SK-N-SH (cell line): ENCODE data around the gene FMN1. TPM values are rescaled to one million over a fixed set of nuclear protein-coding genes. Genes with fewer than 3 reads are reported as not detected.

Experiments used
- CTCF ChIA-PET: fragments of 300-600, 350-600 bp; formaldehyde crosslinking; extraction: SDS; loops from one replicate; lab custom pipeline; 2021; lab: Yijun Ruan, JAX
- POLR2A ChIA-PET: fragments of 350-600 bp; sonication (Branson Sonifier 250); formaldehyde crosslinking; extraction: SDS; loops from one replicate; lab custom pipeline; 2020; ENCODE audit warnings: antibody characterized with exemption, inconsistent platforms; lab: Yijun Ruan, JAX
- DNase-seq: peaks from one replicate; pipeline ENCODE4 v3.0.0; 2012
- H2AFZ ChIP-seq: fragments of 200-600 bp; sonication (generic); 2 replicates; pipeline ENCODE4 v1.8.1; 2016; ENCODE audit warnings: antibody characterized with exemption, mild to moderate bottlenecking, low read depth
- H3F3A ChIP-seq: fragments of 200-600 bp; sonication (generic); replicated peaks from 2 replicates; pipeline ENCODE3; 2016; ENCODE audit warnings: antibody characterized with exemption, mild to moderate bottlenecking; ENCODE audit not compliant: insufficient read depth
- H3K27ac ChIP-seq, 2 experiments: fragments of 200-500 bp in 1 of 2; fragments of 200-600 bp in 1 of 2; sonication (Bioruptor generic) in 1 of 2; sonication (generic), shearing (Covaris generic) in 1 of 2; 2 replicates each; pipeline versions ENCODE4 v1.5.1 to v1.6.1; 2014 to 2016; ENCODE audit warnings: low read depth in 2 of 2, inconsistent platforms in 1 of 2, low read length in 1 of 2, mild to moderate bottlenecking in 1 of 2, mixed read lengths in 1 of 2
- H3K27me3 ChIP-seq: fragments of 200-600 bp; sonication (generic), shearing (Covaris generic); 2 replicates; pipeline ENCODE4 v1.6.1; 2016; ENCODE audit warnings: mixed run types; ENCODE audit not compliant: insufficient read depth
- H3K36me3 ChIP-seq, 2 experiments: fragments of 200-500 bp in 1 of 2; fragments of 200-600 bp in 1 of 2; sonication (Bioruptor generic) in 1 of 2; sonication (generic) in 1 of 2; replicated peaks in 1 of 2; 2 replicates each; pipeline versions ENCODE3 to v1.5.1; 2014 to 2016; ENCODE audit warnings: low read length in 1 of 2, mild to moderate bottlenecking in 1 of 2; ENCODE audit not compliant: insufficient read depth in 2 of 2, control insufficient read depth in 1 of 2
- H3K4me1 ChIP-seq, 2 experiments: fragments of 200-500 bp in 1 of 2; fragments of 200-600 bp in 1 of 2; sonication (Bioruptor generic) in 1 of 2; sonication (generic), shearing (Covaris generic) in 1 of 2; 2 replicates each; pipeline versions ENCODE4 v1.5.1 to v1.6.1; 2014 to 2016; ENCODE audit warnings: low read depth in 1 of 2, low read length in 1 of 2, mixed run types in 1 of 2; ENCODE audit not compliant: insufficient read depth in 2 of 2, control insufficient read depth in 1 of 2
- H3K4me2 ChIP-seq: fragments of 200-600 bp; sonication (generic), shearing (Covaris generic); 2 replicates; pipeline ENCODE4 v1.6.1; 2017; ENCODE audit warnings: mixed run types
- H3K4me3 ChIP-seq, 2 experiments: fragments of 200-500 bp in 1 of 2; fragments of 200-600 bp in 1 of 2; sonication (Bioruptor generic) in 1 of 2; sonication (generic), shearing (Covaris generic) in 1 of 2; 2 replicates each; pipeline versions ENCODE4 v1.5.1 to v1.8.1; 2014 to 2016; ENCODE audit warnings: low read depth in 2 of 2, inconsistent platforms in 1 of 2, low read length in 1 of 2, mild to moderate bottlenecking in 1 of 2, mixed read lengths in 1 of 2, moderate library complexity in 1 of 2
- H3K79me2 ChIP-seq: fragments of 200-600 bp; sonication (generic); 2 replicates; pipeline ENCODE4 v1.8.1; 2017; ENCODE audit warnings: mild to moderate bottlenecking; ENCODE audit not compliant: insufficient read depth
- H3K9ac ChIP-seq: fragments of 200-600 bp; sonication (generic); 2 replicates; pipeline ENCODE4 v1.6.1; 2017; ENCODE audit warnings: mixed run types
- H3K9me2 ChIP-seq: fragments of 200-600 bp; sonication (generic); 2 replicates; pipeline ENCODE4 v1.6.1; 2017; ENCODE audit warnings: mixed run types
- H3K9me3 ChIP-seq: fragments of 200-600 bp; sonication (generic); 2 replicates; pipeline ENCODE4 v1.6.1; 2017; ENCODE audit warnings: mixed run types, mild to moderate bottlenecking, moderate library complexity
- H4K20me1 ChIP-seq: fragments of 200-600 bp; sonication (generic); 2 replicates; pipeline ENCODE4 v1.6.1; 2017; ENCODE audit warnings: mild to moderate bottlenecking, mixed run types; ENCODE audit not compliant: insufficient read depth
- CHD2 ChIP-seq: fragments of 150-350 bp; IDR thresholded peaks from 2 replicates; pipeline ENCODE4 v1.6.1; 2018; ENCODE audit warnings: low read length; ENCODE audit not compliant: partially characterized antibody
- CTCF ChIP-seq: fragments of 200-600 bp; sonication (generic); IDR thresholded peaks from 2 replicates; pipeline ENCODE4 v1.6.1; 2017; ENCODE audit warnings: antibody characterized with exemption, mild to moderate bottlenecking, moderate library complexity
- EZH2phosphoT487 ChIP-seq: fragments of 200-600 bp; sonication (generic); IDR thresholded peaks from 2 replicates; pipeline ENCODE4 v1.6.1; 2017; ENCODE audit warnings: low read depth, mixed run types, mild to moderate bottlenecking, antibody characterized with exemption, moderate library complexity, borderline replicate concordance
- FOSL2 ChIP-seq: IDR thresholded peaks from 2 replicates; pipeline ENCODE4 v1.4.0; 2012; ENCODE audit warnings: low read depth, mild to moderate bottlenecking, moderate library complexity, borderline replicate concordance
- FOXJ3 ChIP-seq: sonication (generic); formaldehyde crosslinking; IDR thresholded peaks from 2 replicates; pipeline ENCODE4 v1.5.1; 2020; ENCODE audit warnings: mild to moderate bottlenecking, missing genetic modification reagents
- GABPA ChIP-seq: IDR thresholded peaks from 2 replicates; pipeline ENCODE4 v1.4.0; 2012; ENCODE audit warnings: low read depth, mild to moderate bottlenecking
- GATA2 ChIP-seq: sonication (generic); formaldehyde crosslinking; IDR thresholded peaks from 2 replicates; pipeline ENCODE4 v1.5.0; 2020; ENCODE audit warnings: mild to moderate bottlenecking, missing genetic modification reagents
- IRF3 ChIP-seq: fragments of 150-350 bp; IDR thresholded peaks from 2 replicates; pipeline ENCODE4 v1.6.1; 2016; ENCODE audit warnings: mild to moderate bottlenecking, low read depth, low read length
- JUND ChIP-seq: IDR thresholded peaks from 2 replicates; pipeline ENCODE4 v1.4.0; 2012
- MAX ChIP-seq: IDR thresholded peaks from 2 replicates; pipeline ENCODE4 v1.4.0; 2012; ENCODE audit warnings: low read depth
- MXI1 ChIP-seq: IDR thresholded peaks from 2 replicates; pipeline ENCODE4 v1.6.1; 2012; ENCODE audit warnings: mild to moderate bottlenecking, low read depth, low read length, improper control_type of control experiment
- NFIC ChIP-seq: IDR thresholded peaks from 2 replicates; pipeline ENCODE4 v1.4.0; 2012; ENCODE audit warnings: borderline replicate concordance
- NRF1 ChIP-seq: IDR thresholded peaks from 2 replicates; pipeline ENCODE4 v1.6.1; 2012; ENCODE audit warnings: low read depth, mild to moderate bottlenecking, low read length
- RCOR1 ChIP-seq: fragments of 150-350 bp; IDR thresholded peaks from 2 replicates; pipeline ENCODE4 v1.6.1; 2017; ENCODE audit warnings: antibody characterized with exemption, low read length
- REST ChIP-seq: IDR thresholded peaks from 2 replicates; pipeline ENCODE4 v1.6.1; 2012; ENCODE audit warnings: mild to moderate bottlenecking, low read depth, low read length, moderate library complexity
- USF2 ChIP-seq: fragments of 150-350 bp; IDR thresholded peaks from 2 replicates; pipeline ENCODE4 v1.6.1; 2017; ENCODE audit warnings: antibody characterized with exemption, low read length, low read depth, borderline replicate concordance
- YY1 ChIP-seq: IDR thresholded peaks from 2 replicates; pipeline ENCODE4 v1.4.0; 2012; ENCODE audit warnings: low read depth, mild to moderate bottlenecking
- ZBTB33 ChIP-seq: IDR thresholded peaks from 2 replicates; pipeline ENCODE4 v1.4.0; 2012; ENCODE audit warnings: low read depth, borderline replicate concordance
- WGBS: methylation state at CpG from one replicate; pipeline ENCODE4 v1.1.6; 2017; ENCODE audit warnings: low lambda C conversion rate; 5-methylcytosine and 5-hydroxymethylcytosine counted together
- polyA plus RNA-seq, 3 experiments: library from polyadenylated mRNA; depleted of rRNA; stranded (reverse); fragments of >200 nt; gene quantifications; 2 replicates each; pipeline ENCODE4 v1.2.3, GENCODE V29; 2012

FMN1 gene
- polyA plus RNA-seq, 1 of the 3 experiments (the other 2 are of a cell fraction) = 9.1 TPM

GRCh38 chr15:33059184-33059583 is 135.3 kb downstream of the FMN1 start (continued):
- TF ChIP-seq MAX (no peak), FOXJ3 (CRISPR knock-in tag) (no peak), MXI1 (no peak), CHD2 (no peak), GABPA (no peak), NRF1 (no peak), EZH2phosphoT487 (no peak), YY1 (no peak), GATA2 (CRISPR knock-in tag) (no peak), IRF3 (no peak), REST (no peak), RCOR1 (no peak), NFIC (peak; percentile 49; the same call in 1 of the 2 replicates)

GRCh38 chr15:33057845-33058244 is 136.7 kb downstream of the FMN1 start:
- Histone ChIP-seq H4K20me1 (peaks cover 51% of the 10 kb centered on the region), H3K36me3 (peaks cover 11 to 54% of the 10 kb centered on the region in 2 experiments), H3K4me3 (no peak overlapping the region), H3K9me2 (no peaks in the 10 kb centered on the region), H3K9ac (no peak overlapping the region), H3K9me3 (no peaks in the 10 kb centered on the region), H3F3A (peaks cover 25% of the 10 kb centered on the region), H2AFZ (no peak overlapping the region), H3K4me2 (no peak overlapping the region), H3K79me2 (peaks cover 100% of the 10 kb centered on the region), H3K27me3 (no peaks in the 10 kb centered on the region), H3K27ac (no peak overlapping the region), H3K4me1 (peaks cover 0 to 14% of the 10 kb centered on the region in 2 experiments; a peak in 3 of 4 replicates)
- ChIA-PET CTCF (no interaction called here), POLR2A (no interaction called here)
- WGBS = 96% methylated on average over 8 of the region's 8 CpGs
- DNase-seq = no peak
- TF ChIP-seq EZH2phosphoT487 (no peak), CTCF (no peak), FOSL2 (no peak), MAX (no peak), GABPA (no peak), ZBTB33 (no peak), JUND (no peak), USF2 (no peak), GATA2 (CRISPR knock-in tag) (no peak)
